Parathyroid adenoma (tissue), 2 donors: ENCODE data around the gene MYO1B.

Experiments used
- H2AFZ ChIP-seq: fragments of 300-600 bp; sonication (generic); one replicate; pipeline ENCODE4 v1.7.0; 2017; ENCODE audit warnings: antibody characterized with exemption, mild to moderate bottlenecking
- H3K27ac ChIP-seq: fragments of 300-600 bp; sonication (generic); one replicate; pipeline ENCODE4 v1.7.0; 2017
- H3K27me3 ChIP-seq: fragments of 300-600 bp; sonication (generic); one replicate; pipeline ENCODE4 v1.7.0; 2017; ENCODE audit warnings: low read length; ENCODE audit not compliant: control insufficient read depth, insufficient read depth
- H3K36me3 ChIP-seq: fragments of 300-600 bp; sonication (generic); one replicate; pipeline ENCODE4 v1.7.0; 2017; ENCODE audit warnings: low read length; ENCODE audit not compliant: control insufficient read depth, insufficient read depth
- H3K4me1 ChIP-seq: fragments of 300-600 bp; sonication (generic); one replicate; pipeline ENCODE4 v1.7.0; 2017; ENCODE audit warnings: control low read depth
- H3K4me2 ChIP-seq: fragments of 300-600 bp; sonication (generic); one replicate; pipeline ENCODE4 v1.7.0; 2017; ENCODE audit warnings: low read length
- H3K4me3 ChIP-seq: fragments of 300-600 bp; sonication (generic); one replicate; pipeline ENCODE4 v1.7.0; 2017; ENCODE audit warnings: low read depth, low read length
- H3K79me2 ChIP-seq: fragments of 300-600 bp; sonication (generic); one replicate; pipeline ENCODE4 v1.7.0; 2017; ENCODE audit warnings: control low read depth
- H3K9ac ChIP-seq: fragments of 300-600 bp; sonication (generic); one replicate; pipeline ENCODE4 v1.7.0; 2017; ENCODE audit warnings: mild to moderate bottlenecking
- H3K9me3 ChIP-seq: fragments of 300-600 bp; sonication (generic); one replicate; pipeline ENCODE4 v1.7.0; 2017; ENCODE audit warnings: low read length; ENCODE audit not compliant: control insufficient read depth
- TF ChIP-seq, protein P1 (sequence below): fragments of 300-600 bp; sonication (generic); IDR thresholded peaks from one replicate; pipeline ENCODE4 v1.7.0; 2017; ENCODE audit warnings: antibody characterized with exemption, mild to moderate bottlenecking
- donor health status: primary hyperparathyroidism.

MYO1B gene

DNA sequence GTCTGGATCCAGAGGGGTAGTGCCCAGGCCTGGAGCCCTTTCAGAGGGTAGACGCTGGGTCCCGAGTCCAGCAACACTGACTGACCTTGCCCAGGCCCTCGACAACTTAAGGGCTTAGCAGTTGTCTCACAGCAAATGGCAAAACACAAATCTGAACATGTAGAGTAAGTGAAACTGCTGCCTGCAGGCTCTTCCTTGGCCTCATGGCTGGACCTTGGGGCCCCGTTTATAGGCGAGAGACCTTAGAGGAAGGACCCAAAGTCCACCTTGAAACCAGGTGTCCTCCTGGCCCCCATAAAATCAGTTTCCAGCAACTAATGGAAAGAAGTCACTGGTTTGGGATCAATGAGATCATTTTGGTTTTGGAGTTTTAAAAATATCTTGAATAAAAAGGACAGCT is 154.4 kb downstream of the MYO1B start:
- TF ChIP-seq, protein P1, sequence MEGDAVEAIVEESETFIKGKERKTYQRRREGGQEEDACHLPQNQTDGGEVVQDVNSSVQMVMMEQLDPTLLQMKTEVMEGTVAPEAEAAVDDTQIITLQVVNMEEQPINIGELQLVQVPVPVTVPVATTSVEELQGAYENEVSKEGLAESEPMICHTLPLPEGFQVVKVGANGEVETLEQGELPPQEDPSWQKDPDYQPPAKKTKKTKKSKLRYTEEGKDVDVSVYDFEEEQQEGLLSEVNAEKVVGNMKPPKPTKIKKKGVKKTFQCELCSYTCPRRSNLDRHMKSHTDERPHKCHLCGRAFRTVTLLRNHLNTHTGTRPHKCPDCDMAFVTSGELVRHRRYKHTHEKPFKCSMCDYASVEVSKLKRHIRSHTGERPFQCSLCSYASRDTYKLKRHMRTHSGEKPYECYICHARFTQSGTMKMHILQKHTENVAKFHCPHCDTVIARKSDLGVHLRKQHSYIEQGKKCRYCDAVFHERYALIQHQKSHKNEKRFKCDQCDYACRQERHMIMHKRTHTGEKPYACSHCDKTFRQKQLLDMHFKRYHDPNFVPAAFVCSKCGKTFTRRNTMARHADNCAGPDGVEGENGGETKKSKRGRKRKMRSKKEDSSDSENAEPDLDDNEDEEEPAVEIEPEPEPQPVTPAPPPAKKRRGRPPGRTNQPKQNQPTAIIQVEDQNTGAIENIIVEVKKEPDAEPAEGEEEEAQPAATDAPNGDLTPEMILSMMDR: no peak
- Histone ChIP-seq H3K4me2 (no peak overlapping the region), H3K4me1 (peaks cover 1% of the 10 kb centered on the region), H3K27ac (no peak overlapping the region), H3K9me3 (no peaks in the 10 kb centered on the region), H3K4me3 (no peak overlapping the region), H3K36me3 (no peaks in the 10 kb centered on the region), H2AFZ (no peak overlapping the region), H3K79me2 (no peaks in the 10 kb centered on the region), H3K27me3 (no peaks in the 10 kb centered on the region), H3K9ac (no peak overlapping the region)

DNA sequence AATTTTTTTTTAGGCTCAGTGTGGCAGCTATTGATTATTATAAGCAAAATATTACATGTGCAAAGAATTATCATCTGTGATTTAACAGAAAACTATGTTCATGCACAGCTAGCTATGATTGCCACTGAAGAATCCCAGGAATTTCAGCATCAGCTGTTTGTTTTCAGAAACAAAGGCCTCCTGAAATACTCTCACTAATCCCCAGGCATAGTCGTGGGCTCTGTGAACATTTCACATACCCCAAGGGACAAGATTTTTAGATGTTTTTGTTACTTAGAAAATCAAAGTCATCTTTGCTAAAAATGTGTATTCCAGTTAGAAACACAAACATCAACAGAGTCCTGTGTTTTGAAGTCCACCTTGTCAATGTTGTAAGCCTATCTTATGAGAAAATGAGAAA is 156.1 kb downstream of the MYO1B start:
- H3K36me3 ChIP-seq: no peaks in the 10 kb centered on the region
- no peaks in the 10 kb centered on the region for H3K27me3 ChIP-seq
- no peaks in the 10 kb centered on the region for H3K79me2 ChIP-seq
- H3K9me3 ChIP-seq: no peaks in the 10 kb centered on the region
- H3K9ac ChIP-seq: no peak overlapping the region
- H2AFZ ChIP-seq: no peak overlapping the region
- no peak overlapping the region for H3K4me3 ChIP-seq
- no peak overlapping the region for H3K4me2 ChIP-seq
- no peak overlapping the region for H3K27ac ChIP-seq
- H3K4me1 ChIP-seq: peaks cover 4% of the 10 kb centered on the region
- TF ChIP-seq, protein P1: no peak

DNA sequence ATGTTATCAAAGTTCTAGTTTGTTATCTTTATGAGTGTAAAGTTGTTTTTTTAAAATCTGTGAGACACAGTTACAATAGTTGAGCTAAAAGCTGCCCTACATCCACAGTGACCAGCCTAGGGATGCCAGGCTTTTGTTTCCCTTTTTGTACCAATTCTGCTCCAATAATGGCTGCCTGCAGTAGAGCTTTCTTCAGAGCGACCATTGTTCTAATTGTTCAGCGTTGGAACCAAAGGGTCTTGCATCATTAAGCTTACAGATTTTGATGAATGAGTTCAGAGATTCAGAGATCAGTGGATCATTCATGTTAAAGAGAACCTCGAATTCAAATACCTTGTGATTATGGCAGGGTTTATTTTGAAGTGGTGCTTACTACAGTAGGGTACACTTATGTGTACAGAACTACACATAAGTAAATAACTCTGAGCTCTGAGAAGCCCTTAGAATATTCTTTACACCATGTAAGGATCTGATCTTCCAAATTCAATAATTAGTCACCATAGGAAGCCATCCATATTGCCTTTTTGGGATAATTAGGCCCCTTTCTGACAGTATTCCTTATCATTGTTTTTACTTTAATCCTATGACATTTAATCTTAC is 157.9 kb downstream of the MYO1B start:
- H3K9ac ChIP-seq: no peak overlapping the region

DNA sequence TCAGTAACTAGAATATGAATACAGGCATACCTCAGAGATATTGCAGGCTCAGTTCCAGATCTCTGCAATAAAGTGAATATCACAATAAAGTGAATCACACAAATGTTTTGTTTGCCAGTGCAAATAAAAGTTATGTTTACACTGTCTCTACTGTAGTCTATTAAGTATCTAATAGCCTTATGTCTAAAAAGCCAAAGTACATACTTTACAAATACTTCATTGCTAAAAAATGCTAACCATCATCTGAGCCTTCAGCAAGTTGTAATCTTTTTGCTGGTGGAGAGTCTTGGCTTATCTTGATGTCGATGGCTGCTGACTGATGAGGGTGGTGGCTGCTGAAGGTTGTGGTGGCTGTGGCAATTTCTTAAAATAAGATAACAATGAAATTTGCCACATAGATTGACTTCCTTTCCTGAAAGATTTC is 159.4 kb downstream of the MYO1B start:
- Histone ChIP-seq H3K4me2 (no peak overlapping the region), H3K79me2 (no peaks in the 10 kb centered on the region), H3K27ac (no peak overlapping the region), H3K36me3 (no peaks in the 10 kb centered on the region), H3K4me1 (peaks cover 4% of the 10 kb centered on the region), H3K9ac (no peak overlapping the region), H3K4me3 (no peak overlapping the region), H2AFZ (no peak overlapping the region), H3K9me3 (no peaks in the 10 kb centered on the region), H3K27me3 (no peaks in the 10 kb centered on the region)
- TF ChIP-seq, protein P1: no peak

More for the DNA sequence above, 157.9 kb downstream of the MYO1B start:
- Histone ChIP-seq H3K9me3 (no peaks in the 10 kb centered on the region), H3K36me3 (no peaks in the 10 kb centered on the region), H3K4me3 (no peak overlapping the region), H3K27me3 (no peaks in the 10 kb centered on the region), H3K79me2 (no peaks in the 10 kb centered on the region), H2AFZ (no peak overlapping the region), H3K4me1 (peaks cover 4% of the 10 kb centered on the region), H3K4me2 (no peak overlapping the region), H3K27ac (no peak overlapping the region)
- TF ChIP-seq, protein P1: no peak

DNA sequence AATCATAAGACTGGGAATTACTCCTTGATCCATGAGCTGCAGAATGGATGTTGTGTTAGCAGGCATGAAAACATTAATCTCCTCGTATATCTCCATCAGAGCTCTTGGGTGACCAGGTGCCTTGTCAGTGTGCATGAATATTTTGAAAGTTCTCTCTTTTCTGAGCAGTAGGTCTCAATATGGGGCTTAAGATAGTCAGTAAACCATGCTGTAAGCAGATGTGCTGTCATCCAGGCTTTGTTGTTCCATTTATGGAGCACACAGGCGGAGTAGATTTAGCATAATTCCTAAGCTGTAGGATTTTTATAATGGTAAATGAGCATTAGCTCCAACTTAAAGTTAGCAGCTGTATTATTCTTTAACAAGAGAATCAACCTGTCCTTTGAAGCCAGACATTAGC is 160.3 kb downstream of the MYO1B start:
- Histone ChIP-seq H3K9ac (no peak overlapping the region), H3K4me1 (peaks cover 4% of the 10 kb centered on the region), H3K27me3 (no peaks in the 10 kb centered on the region), H3K9me3 (no peaks in the 10 kb centered on the region), H2AFZ (no peak overlapping the region), H3K36me3 (no peaks in the 10 kb centered on the region), H3K4me2 (no peak overlapping the region), H3K79me2 (no peaks in the 10 kb centered on the region), H3K4me3 (no peak overlapping the region), H3K27ac (no peak overlapping the region)
- TF ChIP-seq, protein P1: no peak
